Osteoblast (primary cell): ENCODE data around the gene SERPINB6. TPM values are rescaled to one million over a fixed set of nuclear protein-coding genes. Genes with fewer than 3 reads are reported as not detected.

Experiments
- DNase-seq: peaks from one replicate; pipeline ENCODE4 v3.0.0; 2011; ENCODE audit warnings: low spot score, mixed read lengths; ENCODE audit not compliant: insufficient read length; ENCODE audit errors: missing footprints
- H2AFZ ChIP-seq: 2 replicates; pipeline ENCODE4 v1.6.0; 2011; ENCODE audit warnings: mild to moderate bottlenecking, low read length
- H3K27ac ChIP-seq: 2 replicates; pipeline ENCODE4 v1.5.1; 2011; ENCODE audit warnings: mild to moderate bottlenecking, low read depth, low read length, moderate library complexity
- H3K27me3 ChIP-seq: 2 replicates; pipeline ENCODE4 v1.6.0; 2012; ENCODE audit warnings: mild to moderate bottlenecking, control low read depth, inconsistent platforms, low read length, moderate library complexity; ENCODE audit not compliant: insufficient read depth
- H3K36me3 ChIP-seq: 2 replicates; pipeline ENCODE4 v1.5.1; 2011; ENCODE audit warnings: mild to moderate bottlenecking, low read length, control low read depth, moderate library complexity; ENCODE audit not compliant: insufficient read depth
- H3K4me1 ChIP-seq: 2 replicates; pipeline ENCODE4 v1.5.1; 2011; ENCODE audit warnings: mild to moderate bottlenecking, low read length, control low read depth, moderate library complexity; ENCODE audit not compliant: insufficient read depth
- H3K4me2 ChIP-seq: 2 replicates; pipeline ENCODE4 v1.6.0; 2011; ENCODE audit warnings: mild to moderate bottlenecking, low read length; ENCODE audit not compliant: insufficient read depth
- H3K4me3 ChIP-seq: fragments of 200-600 bp; sonication (generic); 3 replicates; pipeline ENCODE4 v1.5.1; 2012; ENCODE audit warnings: mild to moderate bottlenecking, low read length, inconsistent platforms; ENCODE audit not compliant: insufficient read depth
- H3K79me2 ChIP-seq: 2 replicates; pipeline ENCODE4 v1.6.0; 2012; ENCODE audit warnings: mild to moderate bottlenecking, low read length, control low read depth, inconsistent platforms; ENCODE audit not compliant: insufficient read depth
- H3K9me3 ChIP-seq: 2 replicates; pipeline ENCODE4 v1.5.1; 2011; ENCODE audit warnings: low read depth, low read length, control low read depth
- H4K20me1 ChIP-seq: 2 replicates; pipeline ENCODE4 v1.6.0; 2012; ENCODE audit warnings: mild to moderate bottlenecking, low read length, control low read depth; ENCODE audit not compliant: insufficient read depth
- CTCF ChIP-seq: IDR thresholded peaks from 2 replicates; pipeline ENCODE4 v1.5.1; 2011; ENCODE audit warnings: mild to moderate bottlenecking, low read depth, low read length, moderate library complexity; ENCODE audit errors: extremely low read depth
- total RNA-seq: library from RNA; depleted of rRNA; stranded (reverse); fragments of >200 nt; gene quantifications from 2 replicates; pipeline ENCODE4 v1.2.3, GENCODE V29; 2012

The SERPINB6 gene
- total RNA-seq, 1 donor, result 83.2 TPM

- Histone ChIP-seq H3K36me3 (no peaks in the 10 kb centered on the region), H3K9me3 (no peaks in the 10 kb centered on the region), H3K79me2 (no peaks in the 10 kb centered on the region), H3K4me2 (no peak overlapping the region), H4K20me1 (no peaks in the 10 kb centered on the region), H3K4me1 (no peaks in the 10 kb centered on the region), H3K27me3 (no peaks in the 10 kb centered on the region), H3K4me3 (no peak overlapping the region), H3K27ac (no peak overlapping the region), H2AFZ (no peak overlapping the region)
- no peak for TF ChIP-seq CTCF
- no peak for DNase-seq
These were observed 70.3 kb downstream of the SERPINB6 start for GRCh38 chr6:2900821-2901644.

- no peak overlapping the region for H3K4me3 ChIP-seq
- no peak overlapping the region for H3K27ac ChIP-seq
- no peak overlapping the region for H2AFZ ChIP-seq
- no peak for DNase-seq
- no peaks in the 10 kb centered on the region for H3K36me3 ChIP-seq
- no peaks in the 10 kb centered on the region for H3K4me1 ChIP-seq
- H3K4me2 ChIP-seq, result no peak overlapping the region
- no peaks in the 10 kb centered on the region for H3K9me3 ChIP-seq
- H3K79me2 ChIP-seq, result no peaks in the 10 kb centered on the region
- H3K27me3 ChIP-seq, result no peaks in the 10 kb centered on the region
- no peaks in the 10 kb centered on the region for H4K20me1 ChIP-seq
- TF ChIP-seq CTCF, result no peak
These were observed 71.1 kb downstream of the SERPINB6 start for GRCh38 chr6:2900221-2900807.

DNA sequence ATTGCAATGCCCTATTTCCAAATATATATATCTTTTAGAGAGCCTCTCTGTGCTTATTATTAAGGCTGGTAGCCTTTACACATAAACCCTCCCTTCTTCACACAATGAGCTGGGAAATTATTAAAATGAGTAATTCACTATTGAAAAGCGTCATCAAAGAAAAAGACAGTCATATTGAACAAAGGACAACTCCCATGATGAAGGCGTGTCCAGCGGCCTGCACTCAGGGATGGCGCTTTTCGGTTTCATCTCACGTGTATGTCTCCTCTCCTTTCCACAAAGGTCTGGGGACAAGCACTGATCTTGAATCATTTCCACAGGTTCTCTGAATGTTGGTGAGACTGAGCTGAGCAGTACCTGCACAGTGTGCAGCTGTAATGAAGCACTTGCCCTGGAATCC, 71.8 kb downstream of the SERPINB6 start:
- Histone ChIP-seq H3K4me1 (no peaks in the 10 kb centered on the region), H3K36me3 (peaks cover 2% of the 10 kb centered on the region), H3K4me3 (no peak overlapping the region), H3K27ac (no peak overlapping the region), H3K79me2 (no peaks in the 10 kb centered on the region), H3K4me2 (no peak overlapping the region), H4K20me1 (no peaks in the 10 kb centered on the region), H2AFZ (no peak overlapping the region), H3K9me3 (no peaks in the 10 kb centered on the region), H3K27me3 (no peaks in the 10 kb centered on the region)
- TF ChIP-seq CTCF, result no peak
- DNase-seq, result no peak

Other genes starting within 250 kb of the SERPINB6 start
- gene MYLK4, start 220.6 kb downstream of the SERPINB6 start, total RNA-seq, result 0.36 and 0.88 TPM in 2 replicates
- 25.3 and 26.5 TPM in 2 replicates for gene WRNIP1, start 206.2 kb downstream of the SERPINB6 start, total RNA-seq
- gene SERPINB1, start 129.7 kb downstream of the SERPINB6 start, total RNA-seq, result 32.6 and 53.0 TPM in 2 replicates
- gene SERPINB9, start 68.3 kb downstream of the SERPINB6 start, total RNA-seq, result 4.4 and 6.2 TPM in 2 replicates
- gene NQO2, start 28.3 kb upstream of the SERPINB6 start, total RNA-seq, result 19.7 and 45.2 TPM in 2 replicates
- 28.0 and 29.3 TPM in 2 replicates for gene RIPK1, start 96.9 kb upstream of the SERPINB6 start, total RNA-seq
- gene BPHL, start 147.1 kb upstream of the SERPINB6 start, total RNA-seq, result 19.9 and 20.3 TPM in 2 replicates
- gene TUBB2A, start 186.0 kb upstream of the SERPINB6 start, total RNA-seq, result 44.5 and 49.5 TPM in 2 replicates